GM10248 (cell line): Measurements from ENCODE around the gene HSPA12B.

Source experiments
- CTCF ChIA-PET: fragments of 300-600 bp; sonication (Branson Sonifier 250); formaldehyde crosslinking; extraction: SDS; loops from one replicate; lab custom pipeline; 2021; ENCODE audit warnings: antibody characterized with exemption; lab: Yijun Ruan, JAX
- POLR2A ChIA-PET: fragments of 350-650 bp; sonication (Branson Sonifier 250); formaldehyde crosslinking; extraction: SDS; loops from one replicate; lab custom pipeline; 2020; ENCODE audit warnings: antibody characterized with exemption; lab: Yijun Ruan, JAX
- DNase-seq: peaks from one replicate; pipeline ENCODE4 v3.0.0; 2012; ENCODE audit errors: extremely low spot score
- CTCF ChIP-seq: IDR thresholded peaks from 2 replicates; pipeline ENCODE4 v1.5.1; 2012; ENCODE audit warnings: mild to moderate bottlenecking, low read depth; ENCODE audit errors: extremely low read depth, missing control alignments, control extremely low read depth

The HSPA12B gene

GRCh38 chr20:3721912-3722311, 10.6 kb upstream of the HSPA12B start:
- no peak for DNase-seq
- POLR2A ChIA-PET: no interaction called here
- CTCF ChIA-PET: interaction anchor here (1.4 to 4.3 kb wide), 2 partner anchors 11 to 47 kb away, joined by 5 to 27 read pairs; no protein-coding TSS in a partner anchor
- TF ChIP-seq CTCF: no peak

GRCh38 chr20:3723284-3723683, 9.2 kb upstream of the HSPA12B start:
- no peak for TF ChIP-seq CTCF
- ChIA-PET CTCF (interaction anchor here (1.4 to 4.3 kb wide), 2 partner anchors 13 to 45 kb away, joined by 5 to 27 read pairs; no protein-coding TSS in a partner anchor), POLR2A (no interaction called here)
- no peak for DNase-seq

- CTCF ChIA-PET: interaction anchor here (1.4 to 4.3 kb wide), 2 partner anchors 8 to 14 kb away, joined by 5 to 27 read pairs; no protein-coding TSS in a partner anchor
- POLR2A ChIA-PET: interaction anchor here (0.5 kb wide), 1 partner anchor 108 kb away, joined by 5 read pairs; no protein-coding TSS in a partner anchor
- no peak for DNase-seq
- TF ChIP-seq CTCF: no peak
These were observed 8.1 kb upstream of the HSPA12B start for GRCh38 chr20:3724356-3724755.

- ChIA-PET CTCF (interaction anchor here (1.0 to 1.3 kb wide), 4 partner anchors 11 to 19 kb away, joined by 3 read pairs; no protein-coding TSS in a partner anchor), POLR2A (no interaction called here)
- no peak for DNase-seq
- no peak for TF ChIP-seq CTCF
These were observed 5.0 kb upstream of the HSPA12B start for GRCh38 chr20:3727401-3728021.

- no peak for TF ChIP-seq CTCF
- ChIA-PET POLR2A (no interaction called here), CTCF (interaction anchor here (1.1 to 1.3 kb wide), 3 partner anchors 17 to 20 kb away, joined by 3 to 5 read pairs (median 3); no protein-coding TSS in a partner anchor)
- no peak for DNase-seq
These were observed 4.1 kb upstream of the HSPA12B start for GRCh38 chr20:3728354-3728753.

GRCh38 chr20:3728876-3729275, 3.6 kb upstream of the HSPA12B start:
- DNase-seq: no peak
- CTCF ChIA-PET: interaction anchor here (1.1 to 1.4 kb wide), 2 partner anchors 12 to 18 kb away, joined by 3 to 5 read pairs; no protein-coding TSS in a partner anchor
- no peak for TF ChIP-seq CTCF
- POLR2A ChIA-PET: no interaction called here
